Kidney (tissue), 14 donors: ENCODE data around the gene KRTAP5-11. TPM values are rescaled to one million over a fixed set of nuclear protein-coding genes. Genes with fewer than 3 reads are reported as not detected.
"Not testable (repeated sequence)": the region's sequence is repeated elsewhere in the genome, so short reads cannot be mapped to it uniquely, and the experiment has no call there.

Experiments used
- DNase-seq, 5 donors: peaks; one replicate each; pipeline ENCODE4 v3.0.0-alpha.2; 2013 to 2020
- FAIRE-seq: peaks from 2 replicates; lab custom pipeline; 2012; peaks lifted over from hg19 to GRCh38; lab: Jason Lieb, UNC
- H3K27ac ChIP-seq, 2 donors: one replicate each; pipeline ENCODE4 v1.7.0; 2013; ENCODE audit warnings: low read depth in 2 of 2, low read length in 2 of 2, inconsistent platforms in 1 of 2
- H3K27me3 ChIP-seq: one replicate; pipeline ENCODE4 v1.7.1; 2013; ENCODE audit warnings: low read length, inconsistent platforms; ENCODE audit not compliant: control insufficient read depth, insufficient read depth
- H3K36me3 ChIP-seq, 3 donors: one replicate each; pipeline versions ENCODE4 v1.7.0 to v1.7.1; 2013; ENCODE audit warnings: low read length in 3 of 3, control low read depth in 1 of 3, inconsistent platforms in 1 of 3; ENCODE audit not compliant: insufficient read depth in 3 of 3, control insufficient read depth in 2 of 3
- H3K4me1 ChIP-seq, 3 donors: one replicate each; pipeline versions ENCODE4 v1.7.0 to v1.7.1; 2013; ENCODE audit warnings: low read length in 3 of 3, inconsistent platforms in 1 of 3, low read depth in 1 of 3; ENCODE audit not compliant: control insufficient read depth in 2 of 3, insufficient read depth in 2 of 3
- H3K4me3 ChIP-seq, 3 donors: one replicate each; pipeline versions ENCODE4 v1.7.0 to v1.8.1; 2013; ENCODE audit warnings: low read length in 3 of 3, control low read depth in 1 of 3, inconsistent platforms in 1 of 3
- H3K9ac ChIP-seq, 3 donors: one replicate each; pipeline versions ENCODE4 v1.7.0 to v1.7.1; 2013; ENCODE audit warnings: low read length in 3 of 3, control low read depth in 1 of 3, inconsistent platforms in 1 of 3
- H3K9me3 ChIP-seq, 3 donors: one replicate each; pipeline versions ENCODE4 v1.7.0 to v1.7.1; 2013; ENCODE audit warnings: low read length in 3 of 3, control low read depth in 1 of 3, inconsistent platforms in 1 of 3; ENCODE audit not compliant: control insufficient read depth in 2 of 3, insufficient read depth in 1 of 3
- intact Hi-C: fragments of 100-400 bp; cut with DNase I; formaldehyde crosslinking; loops from one replicate; pipeline ENCODE4 v1.11.1; 2022
- polyA plus RNA-seq: library from polyadenylated mRNA; stranded (reverse); fragments of 350-450 nt; fragmentation: Illumina TruSeq; extraction: RNeasy Lipid Tissue Mini Kit (QIAGEN cat#74804); gene quantifications from one replicate; pipeline ENCODE4 v1.2.3, GENCODE V29; 2014; ENCODE audit warnings: low read depth, low replicate concordance; ENCODE audit not compliant: insufficient read depth
- total RNA-seq: library from RNA; stranded (reverse); fragmentation: NEBNext Ultra II Directional; extraction: Animal tissue kit (Norgen Biotek cat#: 25700); gene quantifications from one replicate; pipeline ENCODE4 v1.2.1, GENCODE V29; 2021
- TF ChIP-seq, protein P1 (sequence below): IDR thresholded peaks from 3 replicates; pipeline ENCODE4 v1.5.1; 2012; ENCODE audit warnings: mild to moderate bottlenecking, moderate library complexity, borderline replicate concordance; ENCODE audit not compliant: insufficient read depth; ENCODE audit errors: extremely low read depth
- donor health status: control.
- donor health status: control.
- donor health status: control.
- donor health status: control.
- donor health status: control.
- donor health status: DM: yes; HTN: yes; CAD: no.
- donor health status: Normal renal cell carcinoma (clear cell type).

The KRTAP5-11 gene
- total and polyA plus RNA-seq, 2 donors from 2014 or later: not detected

DNA sequence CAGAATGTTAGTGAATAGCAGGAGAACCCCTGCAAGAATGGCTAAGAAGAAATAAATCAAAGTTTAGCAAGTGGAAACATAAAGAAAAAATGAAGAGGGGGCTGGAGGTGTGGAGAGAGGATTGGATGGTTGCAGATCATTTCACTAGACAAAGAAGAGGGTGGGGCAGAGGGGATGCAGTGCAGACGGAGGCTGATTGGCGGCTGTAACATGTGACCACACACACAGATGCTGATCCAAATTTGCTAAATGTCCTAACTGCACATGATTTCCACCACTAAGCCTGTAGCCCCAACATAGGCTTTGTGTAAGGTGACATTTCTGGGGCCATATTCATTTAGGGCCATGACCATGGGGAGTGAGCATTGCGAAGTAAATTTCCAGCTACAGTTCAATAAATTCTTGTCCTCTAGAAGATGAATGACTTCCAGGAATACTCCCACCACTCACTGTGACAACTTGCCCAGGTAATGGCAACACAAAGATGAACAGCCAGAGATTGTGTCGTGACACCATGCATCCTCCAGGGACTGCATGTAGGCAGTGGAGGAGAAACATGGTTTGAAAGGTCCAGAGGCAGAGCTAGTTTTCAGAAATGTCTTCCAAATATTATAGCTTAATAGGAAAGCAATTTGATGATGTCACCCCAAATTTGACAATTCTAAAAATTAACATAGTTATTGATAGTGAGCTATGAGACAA lies 6.8 kb downstream of the KRTAP5-11 start:
- no peaks in the 10 kb centered on the region for H3K4me1 ChIP-seq
- no peaks in the 10 kb centered on the region for H3K36me3 ChIP-seq
- DNase-seq (no peak), FAIRE-seq (no peak)
- no peak overlapping the region for H3K9ac ChIP-seq
- no peaks in the 10 kb centered on the region for H3K9me3 ChIP-seq
- TF ChIP-seq, protein P1, sequence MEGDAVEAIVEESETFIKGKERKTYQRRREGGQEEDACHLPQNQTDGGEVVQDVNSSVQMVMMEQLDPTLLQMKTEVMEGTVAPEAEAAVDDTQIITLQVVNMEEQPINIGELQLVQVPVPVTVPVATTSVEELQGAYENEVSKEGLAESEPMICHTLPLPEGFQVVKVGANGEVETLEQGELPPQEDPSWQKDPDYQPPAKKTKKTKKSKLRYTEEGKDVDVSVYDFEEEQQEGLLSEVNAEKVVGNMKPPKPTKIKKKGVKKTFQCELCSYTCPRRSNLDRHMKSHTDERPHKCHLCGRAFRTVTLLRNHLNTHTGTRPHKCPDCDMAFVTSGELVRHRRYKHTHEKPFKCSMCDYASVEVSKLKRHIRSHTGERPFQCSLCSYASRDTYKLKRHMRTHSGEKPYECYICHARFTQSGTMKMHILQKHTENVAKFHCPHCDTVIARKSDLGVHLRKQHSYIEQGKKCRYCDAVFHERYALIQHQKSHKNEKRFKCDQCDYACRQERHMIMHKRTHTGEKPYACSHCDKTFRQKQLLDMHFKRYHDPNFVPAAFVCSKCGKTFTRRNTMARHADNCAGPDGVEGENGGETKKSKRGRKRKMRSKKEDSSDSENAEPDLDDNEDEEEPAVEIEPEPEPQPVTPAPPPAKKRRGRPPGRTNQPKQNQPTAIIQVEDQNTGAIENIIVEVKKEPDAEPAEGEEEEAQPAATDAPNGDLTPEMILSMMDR: no peak
- H3K27me3 ChIP-seq: no peaks in the 10 kb centered on the region
- no peak overlapping the region for H3K4me3 ChIP-seq
- intact Hi-C loops: no loop called here
- no peak overlapping the region for H3K27ac ChIP-seq

DNA sequence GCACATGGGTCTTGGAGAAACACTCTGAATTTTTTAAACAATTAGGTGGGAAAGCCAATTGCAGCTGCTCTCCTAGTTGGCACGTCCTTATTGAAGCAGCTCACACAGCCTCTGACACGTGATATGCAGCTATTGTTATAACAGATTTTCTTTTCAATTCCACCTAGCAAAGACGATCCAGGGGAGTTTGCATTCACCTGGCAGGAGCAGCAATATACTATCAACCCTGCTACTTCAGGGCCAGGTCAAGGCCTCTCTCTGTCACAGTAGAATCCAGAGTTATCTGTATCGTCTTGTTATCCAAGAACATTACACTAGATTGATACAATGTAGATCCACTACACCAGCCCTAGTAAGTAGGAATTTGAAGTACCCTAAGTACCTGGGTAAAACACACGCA lies 8.3 kb downstream of the KRTAP5-11 start:
- no peak overlapping the region for H3K27ac ChIP-seq
- no peaks in the 10 kb centered on the region for H3K27me3 ChIP-seq
- no peak overlapping the region for H3K9ac ChIP-seq
- no peak overlapping the region for H3K4me3 ChIP-seq
- H3K36me3 ChIP-seq: no peaks in the 10 kb centered on the region
- no peaks in the 10 kb centered on the region for H3K9me3 ChIP-seq
- H3K4me1 ChIP-seq: no peaks in the 10 kb centered on the region
- intact Hi-C loops: no loop called here
- no peak for DNase-seq
- TF ChIP-seq, protein P1: no peak
- no peak for FAIRE-seq

DNA sequence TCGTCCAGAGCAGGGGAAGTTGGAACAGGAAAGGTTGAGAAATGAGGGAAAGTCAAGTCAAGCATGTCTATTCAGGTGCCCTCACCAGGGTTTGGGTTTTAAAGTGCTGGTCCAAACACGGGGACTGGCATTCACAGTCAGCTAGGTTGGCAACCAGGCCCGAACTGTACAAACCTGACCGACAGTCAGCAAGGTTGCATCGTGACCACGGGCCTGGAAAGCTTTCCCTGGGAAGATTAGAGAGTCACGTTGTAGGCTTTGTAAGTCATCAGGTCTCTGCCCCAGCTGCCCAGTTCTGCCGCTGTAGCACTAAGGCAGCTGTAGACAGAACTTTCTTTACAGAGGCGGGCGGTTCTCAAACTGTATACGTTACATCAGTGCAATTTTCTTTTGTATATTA lies 9.9 kb downstream of the KRTAP5-11 start:
- Histone ChIP-seq H3K9me3 (no peaks in the 10 kb centered on the region), H3K27ac (no peak overlapping the region), H3K4me3 (no peak overlapping the region), H3K4me1 (no peaks in the 10 kb centered on the region), H3K36me3 (no peaks in the 10 kb centered on the region), H3K27me3 (no peaks in the 10 kb centered on the region), H3K9ac (no peak overlapping the region)
- no peak for FAIRE-seq
- DNase-seq: no peak
- intact Hi-C loops: no loop called here
- TF ChIP-seq, protein P1: no peak

DNA sequence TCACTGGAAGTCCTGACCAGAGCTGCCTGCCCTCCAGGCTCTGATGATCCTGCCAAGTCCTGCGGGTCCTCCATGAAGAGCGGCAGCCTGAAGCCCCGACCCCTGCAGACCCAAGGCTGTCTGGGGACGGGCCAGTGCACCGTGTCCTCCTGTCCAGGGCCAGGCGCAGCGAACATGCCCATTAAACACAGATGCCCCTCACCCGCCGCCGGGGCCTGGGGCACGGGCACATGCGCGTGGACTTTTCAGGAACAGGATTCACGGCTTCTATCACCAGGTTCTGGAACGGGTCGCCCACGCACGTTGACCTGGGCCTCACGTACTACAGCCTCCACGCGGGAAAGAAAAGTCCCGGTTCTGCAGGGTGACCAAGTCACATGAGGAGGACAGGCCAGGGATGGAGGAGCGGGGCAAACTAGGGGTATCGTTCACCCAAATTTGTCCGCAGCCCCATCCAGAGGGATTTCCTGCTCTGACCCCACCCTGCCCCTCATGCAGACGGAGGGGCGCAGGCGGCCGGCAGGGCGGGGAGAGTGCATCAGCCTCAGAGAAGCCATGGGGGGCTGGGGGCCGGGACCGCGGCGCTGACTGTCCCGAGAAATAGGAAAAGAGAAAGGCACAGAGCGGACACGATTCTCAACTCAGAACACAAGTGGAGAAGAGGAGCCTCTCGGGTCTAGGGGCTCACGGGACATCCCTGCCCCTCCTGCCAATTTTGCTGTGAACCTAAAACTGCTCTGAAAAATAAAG lies 11.4 kb downstream of the KRTAP5-11 start:
- DNase-seq, intact Hi-C loops, H3K9ac ChIP-seq: not testable (repeated sequence)

More for the DNA sequence above, 11.4 kb downstream of the KRTAP5-11 start:
- not testable (repeated sequence) for H3K4me3 ChIP-seq, FAIRE-seq, H3K9me3 ChIP-seq, H3K36me3 ChIP-seq, H3K27me3 ChIP-seq, H3K4me1 ChIP-seq, H3K27ac ChIP-seq
